SW480 (cell line): ENCODE data around the gene EGFL7.
"Not testable (repeated sequence)": the region's sequence is repeated elsewhere in the genome, so short reads cannot be mapped to it uniquely, and the experiment has no call there.

Source experiments
- DNase-seq: peaks from one replicate; pipeline ENCODE4 v3.0.0-alpha.2; 2016; ENCODE audit warnings: low spot score

The EGFL7 gene

GRCh38 chr9:136697821-136698526, 35.3 kb downstream of the EGFL7 start:
- DNase-seq = no peak

GRCh38 chr9:136698635-136699246, 36.0 kb downstream of the EGFL7 start:
- DNase-seq = no peak

- DNase-seq = no peak
Observed at GRCh38 chr9:136700304-136700703, 37.6 kb downstream of the EGFL7 start.

GRCh38 chr9:136700959-136701667, 38.4 kb downstream of the EGFL7 start:
- DNase-seq = no peak

- DNase-seq = no peak
Observed at GRCh38 chr9:136701668-136702053, 38.9 kb downstream of the EGFL7 start.

GRCh38 chr9:136703276-136703860, 40.7 kb downstream of the EGFL7 start:
- no peak for DNase-seq

- not testable (repeated sequence) for DNase-seq
Observed at GRCh38 chr9:136704741-136705140, 42.0 kb downstream of the EGFL7 start.

- DNase-seq = no peak
Observed at GRCh38 chr9:136705564-136705963, 42.8 kb downstream of the EGFL7 start.

- DNase-seq = no peak
Observed at GRCh38 chr9:136707011-136707410, 44.3 kb downstream of the EGFL7 start.

- no peak for DNase-seq
Observed at GRCh38 chr9:136707849-136708517, 45.3 kb downstream of the EGFL7 start.

GRCh38 chr9:136709454-136710109, 46.9 kb downstream of the EGFL7 start:
- DNase-seq = no peak

GRCh38 chr9:136710543-136710942, 47.8 kb downstream of the EGFL7 start:
- DNase-seq = no peak

- DNase-seq = not testable (repeated sequence)
Observed at GRCh38 chr9:136711219-136711648, 48.5 kb downstream of the EGFL7 start.

GRCh38 chr9:136711751-136712689, 49.3 kb downstream of the EGFL7 start, which contains the start of gene DIPK1B:
TSS of gene DIPK1B (plus strand) at chr9:136712572. CDS start at chr9:136712666, 94 bp downstream.
- no peak for DNase-seq

GRCh38 chr9:136712690-136713544, 50.2 kb downstream of the EGFL7 start:
- no peak for DNase-seq

- DNase-seq = no peak
Observed at GRCh38 chr9:136713550-136713949, 50.8 kb downstream of the EGFL7 start.

GRCh38 chr9:136714096-136714892, 51.6 kb downstream of the EGFL7 start:
- DNase-seq = no peak

- no peak for DNase-seq
Observed at GRCh38 chr9:136714893-136715274, 52.2 kb downstream of the EGFL7 start.

- DNase-seq = no peak
Observed at GRCh38 chr9:136717399-136717798, 54.7 kb downstream of the EGFL7 start.
